OCI-LY1 (cell line): ENCODE measurements around the gene RAB7A.

Experiments
- H2AFZ ChIP-seq: fragments of 200-600 bp; sonication (generic), shearing (Covaris generic); 2 replicates; pipeline ENCODE4 v1.6.0; 2014; ENCODE audit warnings: antibody characterized with exemption, mild to moderate bottlenecking, low read length
- H3F3A ChIP-seq: fragments of 200-600 bp; sonication (generic), shearing (Covaris generic); 2 replicates; pipeline ENCODE4 v1.6.0; 2014; ENCODE audit warnings: mild to moderate bottlenecking, antibody characterized with exemption, low read length, moderate library complexity; ENCODE audit not compliant: insufficient read depth
- H3K27ac ChIP-seq: fragments of 200-600 bp; sonication (generic); 2 replicates; pipeline ENCODE4 v1.5.1; 2014; ENCODE audit warnings: low read length, mixed run types, mild to moderate bottlenecking, low read depth; ENCODE audit not compliant: poor library complexity, severe bottlenecking
- H3K27me3 ChIP-seq: fragments of 200-600 bp; sonication (generic); 2 replicates; pipeline ENCODE4 v1.6.0; 2014; ENCODE audit warnings: antibody characterized with exemption, mild to moderate bottlenecking, low read length, moderate library complexity; ENCODE audit not compliant: insufficient read depth
- H3K36me3 ChIP-seq: fragments of 200-600 bp; sonication (generic); 2 replicates; pipeline ENCODE4 v1.6.1; 2014; ENCODE audit warnings: mild to moderate bottlenecking, antibody characterized with exemption, low read length, moderate library complexity, mixed read lengths; ENCODE audit not compliant: insufficient read depth
- H3K4me1 ChIP-seq: fragments of 200-600 bp; sonication (generic); 2 replicates; pipeline ENCODE4 v1.5.1; 2014; ENCODE audit warnings: mild to moderate bottlenecking, low read length, moderate library complexity; ENCODE audit not compliant: insufficient read depth, severe bottlenecking
- H3K4me2 ChIP-seq: fragments of 200-600 bp; sonication (generic), shearing (Covaris generic); 2 replicates; pipeline ENCODE4 v1.6.1; 2014; ENCODE audit warnings: low read length
- H3K4me3 ChIP-seq: fragments of 200-600 bp; sonication (generic); 2 replicates; pipeline ENCODE4 v1.5.1; 2014; ENCODE audit warnings: low read length, low read depth, mild to moderate bottlenecking, mixed read lengths; ENCODE audit not compliant: poor library complexity, severe bottlenecking
- H3K79me2 ChIP-seq: fragments of 200-600 bp; shearing (Covaris generic); 2 replicates; pipeline ENCODE4 v1.6.1; 2016; ENCODE audit warnings: mixed run types, low read length, mixed read lengths; ENCODE audit not compliant: insufficient read depth
- H3K9ac ChIP-seq: fragments of 200-600 bp; sonication (generic), shearing (Covaris generic); 2 replicates; pipeline ENCODE4 v1.6.1; 2014; ENCODE audit warnings: mild to moderate bottlenecking, low read length, mixed read lengths
- H3K9me2 ChIP-seq: fragments of 200-600 bp; sonication (generic), shearing (Covaris generic); 2 replicates; pipeline ENCODE4 v1.6.1; 2014; ENCODE audit warnings: low read depth, mild to moderate bottlenecking, low read length, mixed read lengths
- H3K9me3 ChIP-seq: fragments of 200-600 bp; shearing (Covaris generic); 2 replicates; pipeline ENCODE4 v1.6.1; 2014; ENCODE audit warnings: low read length, mixed read lengths
- H4K20me1 ChIP-seq: fragments of 200-600 bp; sonication (generic), shearing (Covaris generic); 2 replicates; pipeline ENCODE4 v1.6.0; 2016; ENCODE audit warnings: mild to moderate bottlenecking, low read length; ENCODE audit not compliant: insufficient read depth
- CTCF ChIP-seq: fragments of 200-600 bp; sonication (generic), shearing (Covaris generic); IDR thresholded peaks from 2 replicates; pipeline ENCODE4 v1.5.1; 2017; ENCODE audit warnings: mild to moderate bottlenecking, antibody characterized with exemption, low read length, moderate library complexity, mixed read lengths
- EZH2 ChIP-seq: fragments of 200-600 bp; sonication (generic), shearing (Covaris generic); IDR thresholded peaks from 2 replicates; pipeline ENCODE4 v1.8.0; 2017; ENCODE audit warnings: borderline replicate concordance, mixed run types, mild to moderate bottlenecking, antibody characterized with exemption, low read length, moderate library complexity, mixed read lengths

Gene RAB7A

DNA sequence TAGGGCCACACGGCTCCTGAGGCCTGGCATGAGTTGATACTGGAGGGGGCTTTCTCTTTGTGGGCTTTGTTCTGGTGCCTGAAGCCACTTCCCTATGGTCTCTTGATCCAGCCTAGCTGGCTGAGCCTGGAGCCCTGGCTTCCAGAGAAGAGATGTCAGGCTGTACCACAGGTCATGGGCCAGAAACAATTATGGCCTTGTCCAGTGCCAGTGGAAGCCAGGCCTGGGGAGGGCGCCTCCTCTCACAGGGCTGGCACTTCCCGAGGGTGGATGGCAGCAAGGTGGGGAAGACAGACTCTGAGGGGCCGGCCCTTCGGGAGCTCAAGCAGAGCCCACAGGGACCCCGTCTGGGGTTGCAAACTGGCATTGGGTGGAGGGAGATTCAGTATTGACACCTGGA lies 118.5 kb downstream of the RAB7A start:
- H3K27me3 ChIP-seq: peaks cover 6% of the 10 kb centered on the region; the same call in 1 of the 2 replicates
- H3K9ac ChIP-seq: no peak overlapping the region
- no peaks in the 10 kb centered on the region for H3K9me2 ChIP-seq
- H3K36me3 ChIP-seq: no peaks in the 10 kb centered on the region
- H3F3A ChIP-seq: no peaks in the 10 kb centered on the region
- no peaks in the 10 kb centered on the region for H3K79me2 ChIP-seq
- H2AFZ ChIP-seq: no peak overlapping the region
- H3K9me3 ChIP-seq: no peaks in the 10 kb centered on the region
- no peak overlapping the region for H3K4me3 ChIP-seq
- H3K4me1 ChIP-seq: peaks cover 16% of the 10 kb centered on the region
- no peaks in the 10 kb centered on the region for H4K20me1 ChIP-seq
- TF ChIP-seq CTCF (no peak), EZH2 (no peak)
- H3K27ac ChIP-seq: no peak overlapping the region
- H3K4me2 ChIP-seq: no peak overlapping the region

DNA sequence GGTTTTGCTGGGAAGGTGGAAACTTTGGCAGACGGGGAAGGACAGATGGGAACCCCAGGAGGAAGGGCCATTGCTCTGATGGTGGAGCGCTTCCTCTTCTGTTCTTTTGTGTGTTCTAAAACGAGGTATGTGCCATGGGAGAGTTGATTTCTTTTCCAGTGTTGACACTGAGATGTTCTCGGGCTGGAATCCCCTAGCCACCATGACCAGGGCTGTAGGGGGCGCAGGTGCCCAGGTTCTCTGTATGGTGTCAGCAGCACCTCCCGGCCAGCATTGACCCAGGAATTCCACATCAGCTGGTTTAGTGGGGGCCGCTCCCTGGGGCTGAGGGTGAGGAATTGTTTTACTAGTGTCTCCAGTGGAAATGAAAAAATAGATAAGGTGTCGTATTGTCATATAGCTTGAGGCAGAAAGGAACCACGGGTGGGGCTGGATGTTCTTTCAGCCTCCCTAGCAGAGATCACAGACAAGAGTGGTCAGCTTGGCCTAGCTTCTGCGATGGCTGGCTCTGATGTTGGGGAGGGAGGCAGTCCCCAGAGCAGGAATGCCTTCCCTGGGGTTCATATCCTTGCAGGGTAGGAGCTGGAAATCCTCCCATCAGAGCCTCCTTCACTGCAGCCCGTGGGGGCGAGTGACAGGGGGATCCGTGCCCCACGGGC lies 119.3 kb downstream of the RAB7A start:
- no peak overlapping the region for H2AFZ ChIP-seq
- TF ChIP-seq CTCF (peak; percentile 76), EZH2 (no peak)
- peaks cover 16% of the 10 kb centered on the region for H3K4me1 ChIP-seq
- H3K9me2 ChIP-seq: no peaks in the 10 kb centered on the region
- H4K20me1 ChIP-seq: no peaks in the 10 kb centered on the region
- H3K4me3 ChIP-seq: peak overlapping the region; percentile 48
- no peaks in the 10 kb centered on the region for H3K9me3 ChIP-seq
- H3F3A ChIP-seq: no peaks in the 10 kb centered on the region
- H3K4me2 ChIP-seq: peak overlapping the region; percentile 71
- H3K9ac ChIP-seq: no peak overlapping the region; the same call in 1 of the 2 replicates
- H3K27me3 ChIP-seq: peaks cover 6% of the 10 kb centered on the region; the same call in 1 of the 2 replicates
- no peak overlapping the region for H3K27ac ChIP-seq
- H3K79me2 ChIP-seq: no peaks in the 10 kb centered on the region
- no peaks in the 10 kb centered on the region for H3K36me3 ChIP-seq

- Histone ChIP-seq H3K4me1 (peaks cover 16% of the 10 kb centered on the region), H3K79me2 (no peaks in the 10 kb centered on the region), H3K27ac (no peak overlapping the region), H3K36me3 (no peaks in the 10 kb centered on the region), H3K9me2 (no peaks in the 10 kb centered on the region), H3K9ac (peak overlapping the region; percentile 57), H3F3A (no peaks in the 10 kb centered on the region), H3K9me3 (no peaks in the 10 kb centered on the region), H4K20me1 (no peaks in the 10 kb centered on the region), H3K4me3 (peak overlapping the region; percentile 48), H3K4me2 (peak overlapping the region; percentile 71), H3K27me3 (no peaks in the 10 kb centered on the region; the same call in 1 of the 2 replicates), H2AFZ (peak overlapping the region; percentile 50)
- TF ChIP-seq EZH2: no peak
- peak; percentile 92 for TF ChIP-seq CTCF
Measured at GRCh38 chr3:128845778-128846485, 119.9 kb downstream of the RAB7A start.
